IMR-90 (cell line): ENCODE data around the gene ELOVL2. TPM values are rescaled to one million over a fixed set of nuclear protein-coding genes. Genes with fewer than 3 reads are reported as not detected.

Experiments used
- ATAC-seq: fragments of 200-7000 bp; cut with Tn5 transposase; 2 replicates; pipeline ENCODE4 v1.9.1; 2020; ENCODE audit warnings: low read depth, mild to moderate bottlenecking, moderate library complexity
- BruUV-seq: library from RNA; stranded (reverse); fragments of 400-500 nt; replicated peaks from 2 replicates; lab custom pipeline; 2021; lab: Mats Ljungman, UMichigan
- CTCF ChIA-PET: fragments of 300-600 bp; formaldehyde crosslinking; extraction: SDS; loops from one replicate; lab custom pipeline; 2021; ENCODE audit warnings: antibody characterized with exemption; lab: Yijun Ruan, JAX
- POLR2A ChIA-PET: fragments of 300-600 bp; sonication (Branson Sonifier 250); formaldehyde crosslinking; loops from one replicate; lab custom pipeline; 2022; ENCODE audit warnings: antibody characterized with exemption; ENCODE audit not compliant: unreplicated experiment; lab: Charles Lee
- DNase-seq: peaks from one replicate; pipeline ENCODE4 v3.0.0; 2013
- H2AFZ ChIP-seq: replicated peaks from 2 replicates; pipeline ENCODE3; 2013; ENCODE audit warnings: low read length, mild to moderate bottlenecking; ENCODE audit not compliant: poor library complexity
- H2AK5ac ChIP-seq: 2 replicates; pipeline ENCODE4 v1.6.1; 2013; ENCODE audit warnings: low read depth, low read length, inconsistent platforms
- H2AK9ac ChIP-seq: replicated peaks from 2 replicates; pipeline ENCODE3; 2013; ENCODE audit warnings: mild to moderate bottlenecking, low read depth, low read length, moderate library complexity; ENCODE audit not compliant: poor library complexity
- H2BK120ac ChIP-seq: 2 replicates; pipeline ENCODE4 v1.6.1; 2013; ENCODE audit warnings: low read depth, low read length, inconsistent platforms
- H2BK15ac ChIP-seq: 3 replicates; pipeline ENCODE4 v1.6.1; 2013; ENCODE audit warnings: low read depth, low read length, inconsistent platforms
- H2BK20ac ChIP-seq: 2 replicates; pipeline ENCODE4 v1.6.1; 2013; ENCODE audit warnings: low read depth, mild to moderate bottlenecking, inconsistent platforms, low read length, moderate library complexity
- H2BK5ac ChIP-seq: 2 replicates; pipeline ENCODE4 v1.6.1; 2013; ENCODE audit warnings: mild to moderate bottlenecking, low read depth, low read length, inconsistent platforms; ENCODE audit not compliant: poor library complexity, severe bottlenecking
- H3K14ac ChIP-seq: replicated peaks from 2 replicates; pipeline ENCODE4 v1.6.1; 2013; ENCODE audit warnings: low read depth, low read length, inconsistent platforms
- H3K18ac ChIP-seq: 2 replicates; pipeline ENCODE4 v1.6.1; 2013; ENCODE audit warnings: low read depth, low read length, control low read depth
- H3K23ac ChIP-seq: 2 replicates; pipeline ENCODE4 v1.6.1; 2013; ENCODE audit warnings: low read depth, low read length, inconsistent platforms
- H3K27ac ChIP-seq: 2 replicates; pipeline ENCODE4 v1.5.1; 2013; ENCODE audit warnings: mild to moderate bottlenecking, control low read depth, low read length; ENCODE audit not compliant: insufficient read depth
- H3K27me3 ChIP-seq: 2 replicates; pipeline ENCODE4 v1.6.1; 2013; ENCODE audit warnings: low read length; ENCODE audit not compliant: control insufficient read depth, insufficient read depth
- H3K36me3 ChIP-seq: 2 replicates; pipeline ENCODE4 v1.6.1; 2013; ENCODE audit warnings: low read length, mixed read lengths; ENCODE audit not compliant: control insufficient read depth, insufficient read depth
- H3K4ac ChIP-seq: 2 replicates; pipeline ENCODE4 v1.6.1; 2013; ENCODE audit warnings: low read depth, low read length, inconsistent platforms
- H3K4me1 ChIP-seq: 2 replicates; pipeline ENCODE4 v1.6.1; 2013; ENCODE audit warnings: low read length, mixed read lengths; ENCODE audit not compliant: control insufficient read depth, insufficient read depth
- H3K4me2 ChIP-seq: 2 replicates; pipeline ENCODE4 v1.6.1; 2013; ENCODE audit warnings: low read depth, mild to moderate bottlenecking, control low read depth, low read length, moderate library complexity
- H3K4me3 ChIP-seq: 2 replicates; pipeline ENCODE4 v1.5.1; 2013; ENCODE audit warnings: low read depth, mild to moderate bottlenecking, control low read depth, low read length, moderate library complexity; ENCODE audit not compliant: insufficient read depth
- H3K56ac ChIP-seq: 2 replicates; pipeline ENCODE4 v1.6.1; 2013; ENCODE audit warnings: low read length, inconsistent platforms; ENCODE audit not compliant: insufficient read depth; ENCODE audit errors: extremely low read depth
- H3K79me1 ChIP-seq, 2 experiments: 2 replicates each; pipeline ENCODE4 v1.6.1; 2013; ENCODE audit warnings: low read length in 2 of 2, inconsistent platforms in 1 of 2, low read depth in 1 of 2
- H3K9ac ChIP-seq: 2 replicates; pipeline ENCODE4 v1.6.1; 2013; ENCODE audit warnings: low read depth, low read length, control low read depth
- H3K9me1 ChIP-seq: 2 replicates; pipeline ENCODE4 v1.6.1; 2013; ENCODE audit warnings: low read length, inconsistent platforms; ENCODE audit not compliant: insufficient read depth
- H3K9me3 ChIP-seq: 2 replicates; pipeline ENCODE4 v1.6.1; 2013; ENCODE audit warnings: low read length; ENCODE audit not compliant: control insufficient read depth, insufficient read depth
- H4K20me1 ChIP-seq: 2 replicates; pipeline ENCODE4 v1.6.1; 2013; ENCODE audit warnings: low read length, inconsistent platforms; ENCODE audit not compliant: insufficient read depth
- H4K5ac ChIP-seq: 2 replicates; pipeline ENCODE4 v1.6.1; 2013; ENCODE audit warnings: mild to moderate bottlenecking, low read depth, low read length, control low read depth
- H4K8ac ChIP-seq, 2 experiments: 2 replicates each; pipeline ENCODE4 v1.6.1; 2013; ENCODE audit warnings: low read depth in 2 of 2, low read length in 2 of 2, control low read depth in 1 of 2, inconsistent platforms in 1 of 2
- H4K91ac ChIP-seq: 2 replicates; pipeline ENCODE4 v1.6.1; 2013; ENCODE audit warnings: low read depth, low read length, inconsistent platforms; ENCODE audit not compliant: insufficient read depth
- BHLHE40 ChIP-seq: fragments of 150-350 bp; IDR thresholded peaks from 2 replicates; pipeline ENCODE4 v1.6.1; 2016; ENCODE audit warnings: mild to moderate bottlenecking, low read depth, low read length
- MAZ ChIP-seq: IDR thresholded peaks from 2 replicates; pipeline ENCODE4 v1.6.1; 2012; ENCODE audit warnings: low read depth, mild to moderate bottlenecking, low read length, improper control_type of control experiment, moderate library complexity, borderline replicate concordance
- POLR2A ChIP-seq: IDR thresholded peaks from 2 replicates; pipeline ENCODE4 v1.6.1; 2012; ENCODE audit warnings: mild to moderate bottlenecking, low read depth, low read length
- WGBS, 2 experiments: methylation state at CpG; one replicate each; pipeline versions ENCODE4 v1.1.5 to v1.1.7; 2013; ENCODE audit warnings: missing lambda C conversion rate in 2 of 2; ENCODE audit not compliant: insufficient read length in 1 of 2; ENCODE audit errors: extremely low coverage in 2 of 2; 5-methylcytosine and 5-hydroxymethylcytosine counted together
- dilution Hi-C: fragments of 300-500 bp; cut with HindIII; formaldehyde crosslinking; loops from one replicate; pipeline ENCODE4 v1.14.3; 2018; ENCODE audit warnings: low sequenced_read_pairs; ENCODE audit not compliant: unreplicated experiment
- in situ Hi-C: fragments of 300-500 bp; cut with MboI; formaldehyde crosslinking; loops from 3 replicates; pipeline ENCODE4 v1.14.3; 2019; ENCODE audit warnings: low sequenced_read_pairs, inconsistent platforms, mixed read lengths
- intact Hi-C: fragments of 100-400 bp; cut with micrococcal nuclease; formaldehyde crosslinking; loops from 2 replicates; pipeline ENCODE4 v1.10.0; 2022
- polyA plus RNA-seq, 3 experiments: library from polyadenylated mRNA; depleted of rRNA; stranded (reverse); fragments of >200 nt; gene quantifications; 2 replicates each; pipeline ENCODE4 v1.2.3, GENCODE V29; 2012; ENCODE audit warnings: low replicate concordance in 1 of 3
- total RNA-seq: library from RNA; depleted of rRNA; stranded (reverse); fragments of >200 nt; gene quantifications from 2 replicates; pipeline ENCODE4 v1.2.3, GENCODE V29; 2012

The ELOVL2 gene
- total and polyA plus RNA-seq, 2 of the 4 experiments (the other 2 are of a cell fraction): 6.3 to 7.9 TPM

GRCh38 chr6:11028959-11029358 lies 15.1 kb downstream of the ELOVL2 start:
- ChIA-PET POLR2A (interaction anchor here (0.6 kb wide), 3 partner anchors 24 to 543 kb away, joined by 3 to 6 read pairs (median 5); no protein-coding TSS in a partner anchor), CTCF (interaction anchor here (0.7 kb wide), 1 partner anchor 44 kb away, joined by 4 read pairs; no protein-coding TSS in a partner anchor)
- Histone ChIP-seq H3K79me1 (no peaks in the 10 kb centered on the region; a peak in 2 of 4 replicates), H2BK15ac (no peak overlapping the region), H2AK9ac (no peak overlapping the region), H3K9me3 (no peaks in the 10 kb centered on the region), H2AK5ac (no peak overlapping the region), H2BK20ac (no peak overlapping the region), H4K8ac (no peak overlapping the region), H3K4ac (no peak overlapping the region), H3K56ac (no peak overlapping the region), H3K27ac (no peak overlapping the region), H3K14ac (no peak overlapping the region), H3K23ac (no peak overlapping the region), H2BK120ac (no peak overlapping the region), H3K9ac (no peak overlapping the region), H4K5ac (no peak overlapping the region), H3K4me1 (peaks cover 3% of the 10 kb centered on the region; the same call in 1 of the 2 replicates), H4K91ac (no peak overlapping the region), H3K4me3 (no peak overlapping the region), H2BK5ac (no peak overlapping the region), H3K4me2 (no peak overlapping the region), H4K20me1 (no peaks in the 10 kb centered on the region), H3K9me1 (no peaks in the 10 kb centered on the region), H2AFZ (no peak overlapping the region), H3K18ac (no peak overlapping the region), H3K27me3 (no peaks in the 10 kb centered on the region), H3K36me3 (no peaks in the 10 kb centered on the region)
- DNase-seq (no peak), ATAC-seq (no peak)
- no CpG with 5 or more reads among the region's 11 CpGs for whole genome bisulfite sequencing, 2 experiments
- no peak for TF ChIP-seq BHLHE40
- TF ChIP-seq MAZ: no peak
- no peak for TF ChIP-seq POLR2A
- intact Hi-C loops (no loop called here), in situ Hi-C loops (no loop called here), dilution Hi-C loops (no loop called here)
- BruUV-seq: no TSS peak
